ENCODE measurements around the gene GJA4. TPM values are rescaled to one million over a fixed set of nuclear protein-coding genes. Genes with fewer than 3 reads are reported as not detected.

Gene GJA4
- total and polyA plus RNA-seq, 2 donors (not counting 1 experiment from before 2014, with no cell fraction given): not detected

DNA sequence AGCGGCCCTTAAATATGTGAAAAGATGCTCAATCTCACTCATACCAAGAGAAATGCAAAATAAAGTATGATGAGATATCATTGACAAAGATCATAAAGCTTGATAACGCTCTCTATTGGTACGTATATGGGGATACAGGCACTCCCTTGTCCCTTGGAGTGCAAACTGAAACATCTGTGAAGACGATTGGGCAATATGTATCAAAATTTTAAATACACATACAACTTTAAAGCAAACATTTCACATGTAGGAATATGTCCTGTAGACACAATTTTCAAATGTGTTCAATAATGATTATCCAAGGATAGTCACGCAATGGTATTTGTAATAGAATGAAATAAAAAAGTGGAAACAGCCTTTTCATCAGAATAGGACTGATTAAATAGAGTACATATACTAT lies 13.8 kb upstream of the GJA4 start:
- intact Hi-C loops (cut with micrococcal nuclease): no loop called here
- CTCF ChIA-PET: interaction anchor here (0.6 kb wide), 1 partner anchor 180 kb away, joined by 3 read pairs; no protein-coding TSS in a partner anchor
- H3K27me3 Mint-ChIP-seq: peaks cover 47% of the 10 kb centered on the region

DNA sequence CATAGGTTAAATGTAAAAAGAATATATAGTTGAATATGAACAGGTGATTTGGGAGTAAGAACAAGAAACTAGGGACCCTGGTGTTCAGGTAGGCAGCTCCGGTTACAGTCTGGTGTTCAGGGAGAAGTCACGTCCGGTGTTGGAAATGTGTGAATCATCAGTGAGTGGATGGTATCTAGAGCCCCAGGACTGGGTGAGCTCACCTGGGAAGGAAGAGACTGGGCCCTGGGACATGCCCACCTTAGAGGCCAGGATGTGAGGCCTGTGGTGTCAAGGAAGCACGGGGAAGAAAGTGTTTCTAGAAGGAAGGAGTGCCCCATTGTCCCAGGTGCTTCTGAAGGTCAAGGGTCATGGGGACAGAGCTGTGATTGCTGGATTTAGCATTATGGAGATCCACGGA lies 13.3 kb upstream of the GJA4 start:
- ATAC-seq (ENCODE audit: low read depth) (no peak), DNase-seq (no peak)
- WGBS (ENCODE audit: insufficient coverage): 91% methylated on average over 5 of the region's 5 CpGs
- Mint-ChIP-seq H3K27ac (no peak overlapping the region), H3K4me1 (peaks cover 7% of the 10 kb centered on the region), H3K27me3 (peaks cover 49% of the 10 kb centered on the region), H3K4me3 (no peak overlapping the region), H3K9me3 (ENCODE audit: insufficient read depth) (no peaks in the 10 kb centered on the region)
- TF ChIP-seq, protein P1, sequence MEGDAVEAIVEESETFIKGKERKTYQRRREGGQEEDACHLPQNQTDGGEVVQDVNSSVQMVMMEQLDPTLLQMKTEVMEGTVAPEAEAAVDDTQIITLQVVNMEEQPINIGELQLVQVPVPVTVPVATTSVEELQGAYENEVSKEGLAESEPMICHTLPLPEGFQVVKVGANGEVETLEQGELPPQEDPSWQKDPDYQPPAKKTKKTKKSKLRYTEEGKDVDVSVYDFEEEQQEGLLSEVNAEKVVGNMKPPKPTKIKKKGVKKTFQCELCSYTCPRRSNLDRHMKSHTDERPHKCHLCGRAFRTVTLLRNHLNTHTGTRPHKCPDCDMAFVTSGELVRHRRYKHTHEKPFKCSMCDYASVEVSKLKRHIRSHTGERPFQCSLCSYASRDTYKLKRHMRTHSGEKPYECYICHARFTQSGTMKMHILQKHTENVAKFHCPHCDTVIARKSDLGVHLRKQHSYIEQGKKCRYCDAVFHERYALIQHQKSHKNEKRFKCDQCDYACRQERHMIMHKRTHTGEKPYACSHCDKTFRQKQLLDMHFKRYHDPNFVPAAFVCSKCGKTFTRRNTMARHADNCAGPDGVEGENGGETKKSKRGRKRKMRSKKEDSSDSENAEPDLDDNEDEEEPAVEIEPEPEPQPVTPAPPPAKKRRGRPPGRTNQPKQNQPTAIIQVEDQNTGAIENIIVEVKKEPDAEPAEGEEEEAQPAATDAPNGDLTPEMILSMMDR (IDR thresholded peaks at IDR 0.05): no peak
- TF ChIP-seq EZH2 (IDR thresholded peaks at IDR 0.05; ENCODE audit: borderline replicate concordance, insufficient read depth, low read depth, low read length, poor library complexity, severe bottlenecking): no peak
- ChIA-PET CTCF (no interaction called here), POLR2A (no interaction called here)
- H3K27me3 ChIP-seq (replicated peaks in 1 of 4; ENCODE audit: control extremely low read depth in 1 of 4, control insufficient read depth in 3 of 4, insufficient read depth in 4 of 4, low read length in 3 of 4): peaks cover 0 to 39% (median 10%) of the 10 kb centered on the region in 4 experiments
- H3K4me3 ChIP-seq (ENCODE audit: control extremely low read depth in 1 of 5, extremely low read depth in 1 of 5, insufficient read depth in 1 of 5, low read depth in 2 of 5, low read length in 4 of 5): no peak overlapping the region
- H3K9ac ChIP-seq (ENCODE audit: low read length): no peak overlapping the region
- H4K20me1 ChIP-seq (ENCODE audit: control insufficient read depth, insufficient read depth, low read length, poor library complexity, severe bottlenecking): no peaks in the 10 kb centered on the region
- H3K4me2 ChIP-seq (replicated peaks; ENCODE audit: low read depth, low read length, poor library complexity, severe bottlenecking): no peak overlapping the region
- H3K79me2 ChIP-seq (ENCODE audit: control insufficient read depth, insufficient read depth, low read length): no peaks in the 10 kb centered on the region
- H3K9me3 ChIP-seq (ENCODE audit: control extremely low read depth in 1 of 3, control insufficient read depth in 2 of 3, insufficient read depth in 1 of 3, low read length in 2 of 3): no peaks in the 10 kb centered on the region
- no peak overlapping the region for H2AFZ ChIP-seq (ENCODE audit: insufficient read depth, low read depth, low read length, poor library complexity, severe bottlenecking)
- peaks cover 2 to 13% of the 10 kb centered on the region in 2 donors for H3K4me1 ChIP-seq (ENCODE audit: control insufficient read depth in 2 of 2, insufficient read depth in 2 of 2, low read length in 2 of 2)
- intact Hi-C loops (cut with micrococcal nuclease): no loop called here
- no peak overlapping the region for H3K27ac ChIP-seq (ENCODE audit: low read length in 2 of 2)
- no peaks in the 10 kb centered on the region for H3K36me3 ChIP-seq (replicated peaks in 1 of 2; ENCODE audit: control extremely low read depth in 1 of 2, control insufficient read depth in 1 of 2, extremely low read depth in 1 of 2, insufficient read depth in 2 of 2, low read length in 1 of 2)

More for the DNA sequence above, 13.8 kb upstream of the GJA4 start:
- POLR2A ChIA-PET: no interaction called here
- peaks cover 0 to 38% (median 10%) of the 10 kb centered on the region in 4 experiments for H3K27me3 ChIP-seq (replicated peaks in 1 of 4; ENCODE audit: control extremely low read depth in 1 of 4, control insufficient read depth in 3 of 4, insufficient read depth in 4 of 4, low read length in 3 of 4)
- H2AFZ ChIP-seq (ENCODE audit: insufficient read depth, low read depth, low read length, poor library complexity, severe bottlenecking): no peak overlapping the region
- Mint-ChIP-seq H3K27ac (no peak overlapping the region), H3K4me1 (peaks cover 7% of the 10 kb centered on the region), H3K4me3 (no peak overlapping the region), H3K9me3 (ENCODE audit: insufficient read depth) (no peaks in the 10 kb centered on the region)
- H3K9ac ChIP-seq (ENCODE audit: low read length): no peak overlapping the region
- no peaks in the 10 kb centered on the region for H4K20me1 ChIP-seq (ENCODE audit: control insufficient read depth, insufficient read depth, low read length, poor library complexity, severe bottlenecking)
- no CpG with 5 or more reads among the region's 5 CpGs for WGBS (ENCODE audit: insufficient coverage)
- H3K9me3 ChIP-seq (ENCODE audit: control extremely low read depth in 1 of 3, control insufficient read depth in 2 of 3, insufficient read depth in 1 of 3, low read length in 2 of 3): no peaks in the 10 kb centered on the region
- no peak overlapping the region for H3K4me2 ChIP-seq (replicated peaks; ENCODE audit: low read depth, low read length, poor library complexity, severe bottlenecking)
- ATAC-seq (ENCODE audit: low read depth) (no peak), DNase-seq (no peak)
- H3K4me3 ChIP-seq (ENCODE audit: control extremely low read depth in 1 of 5, extremely low read depth in 1 of 5, insufficient read depth in 1 of 5, low read depth in 2 of 5, low read length in 4 of 5): no peak overlapping the region
- H3K4me1 ChIP-seq (ENCODE audit: control insufficient read depth in 2 of 2, insufficient read depth in 2 of 2, low read length in 2 of 2): peaks cover 2 to 13% of the 10 kb centered on the region in 2 donors
- TF ChIP-seq, protein P1 (IDR thresholded peaks at IDR 0.05): no peak
- no peak for TF ChIP-seq EZH2 (IDR thresholded peaks at IDR 0.05; ENCODE audit: borderline replicate concordance, insufficient read depth, low read depth, low read length, poor library complexity, severe bottlenecking)
- H3K27ac ChIP-seq (ENCODE audit: low read length in 2 of 2): no peak overlapping the region
- H3K36me3 ChIP-seq (replicated peaks in 1 of 2; ENCODE audit: control extremely low read depth in 1 of 2, control insufficient read depth in 1 of 2, extremely low read depth in 1 of 2, insufficient read depth in 2 of 2, low read length in 1 of 2): no peaks in the 10 kb centered on the region
- no peaks in the 10 kb centered on the region for H3K79me2 ChIP-seq (ENCODE audit: control insufficient read depth, insufficient read depth, low read length)

Measured in B cell (primary cell).